DOHH2 (cell line): Measurements from ENCODE around the gene GPHN.

Source experiments
- CTCF ChIP-seq: fragments of 200-600 bp; sonication (generic); IDR thresholded peaks from one replicate; pipeline ENCODE4 v1.5.1; 2014; ENCODE audit warnings: antibody characterized with exemption, mild to moderate bottlenecking, low read depth, low read length; ENCODE audit not compliant: poor library complexity, severe bottlenecking
- EZH2phosphoT487 ChIP-seq: fragments of 200-600 bp; sonication (generic); IDR thresholded peaks from 2 replicates; pipeline ENCODE4 v1.6.1; 2017; ENCODE audit warnings: borderline replicate concordance, mild to moderate bottlenecking, antibody characterized with exemption, low read length, moderate library complexity, mixed read lengths

DNA sequence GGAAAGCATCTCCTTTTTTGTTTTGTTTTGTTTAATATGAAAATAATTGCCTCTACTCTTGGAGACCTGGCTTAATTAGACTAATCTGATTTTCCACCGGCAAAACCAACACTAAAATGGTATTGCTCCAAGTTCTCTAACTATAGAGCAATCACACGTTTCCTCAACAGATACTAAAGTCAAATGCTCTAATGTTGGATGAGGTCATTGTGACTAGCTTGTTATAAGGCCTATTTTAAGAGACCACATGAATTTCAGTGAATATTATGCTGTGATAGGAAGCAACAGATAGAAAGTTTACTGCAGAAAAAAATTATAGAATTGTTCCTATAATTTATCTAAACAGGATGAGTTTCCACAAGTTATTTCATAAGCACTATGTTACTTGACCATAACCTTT, 25.1 kb upstream of the GPHN start:
- TF ChIP-seq CTCF, result no peak
- no peak for TF ChIP-seq EZH2phosphoT487
